ENCODE measurements around the gene SFMBT1. TPM values are rescaled to one million over a fixed set of nuclear protein-coding genes. Genes with fewer than 3 reads are reported as not detected.

The SFMBT1 gene
- total RNA-seq, 1 donor = 3.9 TPM

DNA sequence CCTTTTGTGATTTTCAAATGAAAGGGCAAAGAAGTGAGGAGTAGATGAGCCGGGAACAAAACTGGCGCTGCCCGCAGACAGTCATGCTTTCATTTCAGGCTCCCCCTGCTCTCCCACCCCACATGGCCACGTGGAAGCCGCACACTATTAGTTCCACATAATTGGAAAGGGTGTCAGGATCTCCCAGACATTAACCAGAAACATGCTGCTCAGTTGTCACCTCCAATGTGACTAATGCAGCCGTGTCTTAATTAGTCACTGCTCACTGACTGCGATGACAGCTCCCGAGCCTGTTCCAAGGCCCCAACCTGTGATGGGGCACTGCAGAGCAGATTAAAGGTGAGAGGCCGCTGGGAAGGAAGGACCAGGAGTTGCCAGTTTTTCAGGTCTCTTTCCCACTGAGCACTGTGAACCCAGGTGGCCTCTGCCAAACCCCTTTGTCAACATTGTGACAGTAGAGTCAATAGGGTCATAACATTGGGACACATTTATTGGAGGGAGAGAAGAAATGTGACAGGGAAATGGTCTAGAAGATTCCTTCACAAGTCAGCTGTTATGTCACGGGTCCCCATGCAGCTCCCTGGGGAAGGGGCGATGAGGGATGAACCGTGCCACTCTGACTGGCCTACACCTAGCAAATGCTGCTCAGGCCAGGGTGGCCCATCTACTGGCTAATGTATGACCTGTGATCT, 38.6 kb upstream of the SFMBT1 start:
- H3K4me3 ChIP-seq (ENCODE audit: low read depth, low read length) = no peak overlapping the region
- TF ChIP-seq, protein P1, sequence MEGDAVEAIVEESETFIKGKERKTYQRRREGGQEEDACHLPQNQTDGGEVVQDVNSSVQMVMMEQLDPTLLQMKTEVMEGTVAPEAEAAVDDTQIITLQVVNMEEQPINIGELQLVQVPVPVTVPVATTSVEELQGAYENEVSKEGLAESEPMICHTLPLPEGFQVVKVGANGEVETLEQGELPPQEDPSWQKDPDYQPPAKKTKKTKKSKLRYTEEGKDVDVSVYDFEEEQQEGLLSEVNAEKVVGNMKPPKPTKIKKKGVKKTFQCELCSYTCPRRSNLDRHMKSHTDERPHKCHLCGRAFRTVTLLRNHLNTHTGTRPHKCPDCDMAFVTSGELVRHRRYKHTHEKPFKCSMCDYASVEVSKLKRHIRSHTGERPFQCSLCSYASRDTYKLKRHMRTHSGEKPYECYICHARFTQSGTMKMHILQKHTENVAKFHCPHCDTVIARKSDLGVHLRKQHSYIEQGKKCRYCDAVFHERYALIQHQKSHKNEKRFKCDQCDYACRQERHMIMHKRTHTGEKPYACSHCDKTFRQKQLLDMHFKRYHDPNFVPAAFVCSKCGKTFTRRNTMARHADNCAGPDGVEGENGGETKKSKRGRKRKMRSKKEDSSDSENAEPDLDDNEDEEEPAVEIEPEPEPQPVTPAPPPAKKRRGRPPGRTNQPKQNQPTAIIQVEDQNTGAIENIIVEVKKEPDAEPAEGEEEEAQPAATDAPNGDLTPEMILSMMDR (IDR thresholded peaks at IDR 0.05; ENCODE audit: insufficient read depth, low read depth, low read length) = no peak

GRCh38 chr3:53083949-53084309, 38.1 kb upstream of the SFMBT1 start:
- H3K4me3 ChIP-seq (ENCODE audit: low read depth, low read length) = no peak overlapping the region

More for the DNA sequence above, 38.6 kb upstream of the SFMBT1 start:
- DNase-seq (ENCODE audit: low read depth) = no peak

DNA sequence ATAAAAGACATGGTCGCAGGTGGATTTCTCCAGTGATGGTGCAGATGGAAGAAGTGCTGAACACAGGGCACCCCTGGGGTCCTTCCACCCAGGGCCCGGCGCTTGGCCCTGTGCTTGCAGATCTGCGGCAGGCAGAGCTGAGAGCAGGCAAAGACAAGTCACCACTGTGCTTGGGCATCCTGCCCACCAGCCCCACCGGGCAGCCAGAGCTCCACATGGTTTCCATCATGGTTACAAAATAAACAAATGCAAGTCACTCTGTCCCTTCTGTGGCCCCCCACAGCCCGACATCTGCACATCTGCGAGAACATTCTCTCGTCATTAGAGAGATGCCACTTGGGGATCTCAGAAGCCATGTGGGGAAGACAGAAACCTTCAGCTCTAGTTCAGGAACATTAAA, 37.6 kb upstream of the SFMBT1 start:
- DNase-seq (ENCODE audit: low read depth) = peak; percentile 15
- TF ChIP-seq, protein P1 (IDR thresholded peaks at IDR 0.05; ENCODE audit: insufficient read depth, low read depth, low read length) = no peak
- no peak overlapping the region for H3K4me3 ChIP-seq (ENCODE audit: low read depth, low read length)

More at GRCh38 chr3:53083949-53084309, 38.1 kb upstream of the SFMBT1 start:
- TF ChIP-seq, protein P1 (IDR thresholded peaks at IDR 0.05; ENCODE audit: insufficient read depth, low read depth, low read length) = no peak
- DNase-seq (ENCODE audit: low read depth) = no peak

- DNase-seq (ENCODE audit: low read depth) = no peak
- no peak overlapping the region for H3K4me3 ChIP-seq (ENCODE audit: low read depth, low read length)
- TF ChIP-seq, protein P1 (IDR thresholded peaks at IDR 0.05; ENCODE audit: insufficient read depth, low read depth, low read length) = no peak
Measured at GRCh38 chr3:53082736-53083135, 36.9 kb upstream of the SFMBT1 start.

GRCh38 chr3:53081318-53081717, 35.4 kb upstream of the SFMBT1 start:
- TF ChIP-seq, protein P1 (IDR thresholded peaks at IDR 0.05; ENCODE audit: insufficient read depth, low read depth, low read length) = no peak
- no peak for DNase-seq (ENCODE audit: low read depth)
- H3K4me3 ChIP-seq (ENCODE audit: low read depth, low read length) = no peak overlapping the region

- no peak for DNase-seq (ENCODE audit: low read depth)
- no peak overlapping the region for H3K4me3 ChIP-seq (ENCODE audit: low read depth, low read length)
- TF ChIP-seq, protein P1 (IDR thresholded peaks at IDR 0.05; ENCODE audit: insufficient read depth, low read depth, low read length) = no peak
Measured at GRCh38 chr3:53080612-53081205, 34.8 kb upstream of the SFMBT1 start.
